GM18867 (cell line): ENCODE results near the gene VSIG10L.

ENCODE experiments used
- ATAC-seq: cut with Tn5 transposase; IDR thresholded peaks from one replicate; pipeline ENCODE4 v1.9.1; 2021; ENCODE audit warnings: mild to moderate bottlenecking, moderate library complexity; ENCODE audit not compliant: unreplicated experiment

Gene VSIG10L

GRCh38 chr19:51341976-51342580 is at the start of gene VSIG10L:
VSIG10L (minus strand) TSS chr19:51342139; CDS start chr19:51342124, 15 bp downstream.
- no peak for ATAC-seq

GRCh38 chr19:51391073-51391611 is 49.2 kb upstream of the VSIG10L start:
- ATAC-seq = no peak

- ATAC-seq = no peak
Observed at GRCh38 chr19:51389143-51389542, 47.2 kb upstream of the VSIG10L start.

GRCh38 chr19:51387924-51388389 is 46.0 kb upstream of the VSIG10L start, which contains the start of gene LIM2:
LIM2 (minus strand) TSS chr19:51387974; CDS start chr19:51387443, 531 bp downstream.
- ATAC-seq = no peak

- ATAC-seq = no peak
Observed at GRCh38 chr19:51386882-51387520, 45.1 kb upstream of the VSIG10L start.

GRCh38 chr19:51382004-51382403 is 40.1 kb upstream of the VSIG10L start:
- no peak for ATAC-seq

DNA sequence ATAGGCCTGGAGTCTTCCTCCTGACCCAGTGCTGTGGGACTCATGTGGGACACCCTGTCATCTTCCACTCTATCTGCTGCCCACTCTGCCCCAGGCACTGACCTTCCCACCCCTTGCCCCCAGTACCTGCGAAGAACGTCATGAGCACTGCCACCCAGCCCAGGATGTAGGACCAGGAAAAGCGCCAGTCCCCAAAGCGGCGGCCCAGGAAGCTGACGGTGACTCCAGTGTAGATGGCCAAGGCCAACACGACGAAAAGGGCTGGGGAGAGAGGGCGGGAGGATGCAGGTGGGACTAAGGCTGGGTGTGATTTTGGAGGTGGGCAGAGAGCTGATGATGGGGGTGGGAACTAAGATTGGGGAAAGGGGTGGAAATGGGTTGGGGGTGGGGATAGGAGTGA is 38.4 kb upstream of the VSIG10L start:
- ATAC-seq = no peak

DNA sequence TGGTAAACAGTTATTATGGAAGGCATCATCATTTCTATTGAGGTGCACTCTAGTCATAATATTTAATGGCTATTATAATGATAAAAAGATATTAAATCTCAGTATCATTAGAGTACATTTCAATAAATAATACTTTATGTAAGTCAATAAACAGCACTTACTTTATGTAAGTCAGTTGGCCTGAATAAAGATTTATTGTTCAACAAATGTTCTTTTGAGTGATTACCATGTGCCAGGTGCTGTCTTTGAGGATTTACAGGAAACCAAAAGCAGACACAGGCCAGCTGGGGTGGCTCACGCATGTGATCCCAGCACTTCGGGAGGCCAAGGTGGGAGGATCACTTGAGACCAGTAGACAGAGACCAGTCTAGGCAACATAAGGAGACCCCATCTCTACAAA is 35.5 kb upstream of the VSIG10L start:
- no peak for ATAC-seq

- ATAC-seq = no peak
Observed at GRCh38 chr19:51375504-51376221, 33.7 kb upstream of the VSIG10L start.

- no peak for ATAC-seq
Observed at GRCh38 chr19:51372649-51373504, 30.9 kb upstream of the VSIG10L start, which contains the start of gene NKG7. NKG7 (minus strand) TSS chr19:51372654; CDS start chr19:51372535, 119 bp downstream.

GRCh38 chr19:51372021-51372648 is 30.2 kb upstream of the VSIG10L start:
- ATAC-seq = no peak

DNA sequence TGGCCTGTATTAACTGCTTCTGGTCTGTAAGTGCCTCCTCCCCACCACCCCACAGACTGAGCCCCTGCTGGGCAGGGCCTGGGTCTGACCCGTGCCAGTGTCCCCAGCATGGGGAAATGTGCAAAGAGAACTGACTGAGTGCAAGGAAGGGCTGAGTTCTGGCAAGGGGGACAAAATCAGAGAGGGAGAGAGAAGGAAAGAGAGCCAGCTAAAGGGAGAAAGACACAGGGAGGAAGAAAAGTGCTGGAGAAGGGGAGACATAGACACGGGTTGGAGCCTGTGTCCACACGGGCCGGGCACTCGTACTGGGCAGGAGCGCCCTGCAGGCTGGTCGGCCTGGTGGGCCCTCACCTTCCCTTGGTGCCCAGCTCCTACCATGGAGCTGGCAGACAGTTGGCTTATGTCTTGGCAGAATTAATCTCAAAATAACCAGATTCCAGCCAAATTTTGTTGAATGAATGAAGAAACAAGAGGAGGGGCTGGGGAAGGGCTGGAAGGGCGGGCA is 29.3 kb upstream of the VSIG10L start:
- ATAC-seq = no peak

GRCh38 chr19:51370230-51370629 is 28.3 kb upstream of the VSIG10L start:
- no peak for ATAC-seq

DNA sequence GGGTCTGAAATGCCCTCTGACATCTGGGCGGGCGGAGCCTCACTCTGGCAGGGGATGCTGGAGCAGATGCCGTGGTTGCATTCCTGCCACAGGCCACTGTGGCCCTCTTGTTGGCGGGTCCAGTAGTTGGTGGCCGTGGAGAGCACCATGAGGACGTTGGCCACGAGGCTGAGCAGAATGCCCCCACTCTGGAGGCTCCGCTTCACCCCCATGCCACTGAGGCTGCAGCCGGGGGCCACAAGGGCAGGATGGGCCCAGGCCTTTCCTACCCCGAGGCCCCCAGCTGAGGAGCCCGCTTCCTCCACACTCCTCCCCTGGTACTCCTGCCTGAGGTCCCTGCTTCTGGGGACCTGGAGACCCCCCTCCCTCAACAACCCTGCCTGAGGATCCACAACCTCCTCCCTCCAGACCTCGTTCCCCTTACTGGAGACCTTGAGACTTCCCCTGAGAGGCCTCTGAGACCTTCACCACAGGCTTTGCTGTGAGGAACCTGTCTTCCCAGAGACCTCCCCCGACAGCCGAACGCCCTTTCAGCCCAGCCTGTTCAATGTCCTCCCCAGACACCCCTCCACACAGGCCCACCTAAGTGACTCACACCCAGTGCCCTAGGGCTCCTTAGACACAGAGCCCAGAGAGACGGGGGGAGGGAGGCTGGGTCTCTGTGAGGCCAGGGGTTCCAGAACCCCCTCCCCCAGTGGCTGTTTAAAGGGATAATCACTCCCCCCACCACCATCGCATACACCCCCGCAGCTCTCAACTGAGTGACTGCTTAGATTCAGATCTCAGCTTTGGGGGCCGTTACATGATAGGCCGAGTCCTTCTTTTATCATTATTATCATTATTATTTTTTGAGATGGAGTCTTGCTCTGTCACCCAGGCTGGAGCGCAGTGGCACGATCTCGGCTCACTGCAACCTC is 26.7 kb upstream of the VSIG10L start, which contains the start of gene CLDND2:
Gene CLDND2 (minus strand): TSS at position 638 of the 917 bp plus-strand sequence. CDS start 426 bp downstream, at position 212.
- ATAC-seq = no peak

DNA sequence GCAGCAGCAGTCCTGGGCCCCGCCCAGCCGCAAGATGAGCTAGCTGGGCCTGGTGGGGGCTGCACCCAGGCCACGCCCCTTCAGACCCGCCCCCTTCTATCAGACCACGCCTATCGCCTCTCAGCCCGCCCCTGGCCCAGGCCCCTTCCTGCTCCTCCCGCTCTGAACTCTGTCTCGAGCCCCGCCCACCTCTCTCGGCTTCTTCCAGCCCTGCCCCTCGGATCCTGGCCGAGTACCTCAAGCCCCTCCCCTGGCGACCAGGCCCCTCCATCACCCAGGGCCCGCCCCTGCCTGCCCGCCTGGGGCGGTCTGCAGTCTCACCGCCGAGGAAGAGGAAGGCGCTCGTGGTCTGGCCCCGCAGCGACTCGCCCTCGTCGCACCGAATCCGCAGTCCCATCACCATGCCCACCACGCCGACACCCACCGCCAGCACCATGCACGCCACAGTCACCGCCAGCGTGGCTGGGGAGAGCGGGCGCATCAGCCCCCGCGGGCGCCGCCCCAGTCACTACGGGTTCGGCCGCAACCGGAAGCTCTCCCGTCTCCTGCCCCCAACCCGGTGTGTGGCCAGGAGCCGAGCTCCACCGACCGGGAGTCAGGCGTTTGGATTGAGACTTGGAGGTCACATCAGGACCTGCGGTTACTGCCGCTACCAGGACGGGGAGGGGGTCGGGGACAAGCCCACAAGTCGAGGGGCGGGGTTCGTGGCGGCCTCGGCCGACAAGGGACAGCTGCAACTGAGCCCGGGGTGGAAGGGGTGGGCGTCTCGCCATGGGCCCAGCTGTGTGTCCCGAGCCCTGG is 25.8 kb upstream of the VSIG10L start:
- ATAC-seq = peak; percentile 72

DNA sequence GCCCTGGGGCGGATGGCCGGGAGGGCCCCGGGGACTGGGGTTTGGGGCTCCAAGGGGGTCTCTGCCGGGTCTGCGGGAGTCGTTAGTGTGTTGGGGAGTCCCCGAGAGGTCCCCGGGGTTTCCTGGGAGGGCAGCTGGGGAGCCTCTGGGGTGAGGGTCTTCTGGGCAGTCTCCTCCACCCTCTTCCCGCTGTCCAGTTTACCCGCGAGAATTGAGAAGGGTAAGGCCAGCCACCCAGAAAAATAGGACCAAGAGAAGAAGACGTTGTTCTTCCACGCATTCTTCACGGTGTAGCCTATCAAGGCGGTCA is 25.3 kb upstream of the VSIG10L start:
- peak; percentile 18 for ATAC-seq

GRCh38 chr19:51366389-51367254 is 24.7 kb upstream of the VSIG10L start:
- peak; percentile 53 for ATAC-seq
